ENCODE results near the gene SNAPC1.

GRCh38 chr14:61737915-61738314, 24.3 kb upstream of the SNAPC1 start:
- TF ChIP-seq SMARCC2 (IDR thresholded peaks at IDR 0.05; ENCODE audit: low read depth), result no peak
- TF ChIP-seq HES1 (IDR thresholded peaks at IDR 0.05; ENCODE audit: low read depth), result no peak
- TF ChIP-seq CREBBP (IDR thresholded peaks at IDR 0.05; ENCODE audit: low read depth, low read length), result no peak
- TF ChIP-seq ZNF124 (CRISPR knock-in tag; IDR thresholded peaks at IDR 0.05), result no peak
- no peak for TF ChIP-seq RNF2 (IDR thresholded peaks at IDR 0.05)
- TF ChIP-seq CTCF (IDR thresholded peaks at IDR 0.05 in 2 of 3, conservative IDR thresholded peaks at IDR 0.05 in 1 of 3; ENCODE audit: insufficient read depth in 2 of 3, low read depth in 1 of 3, low read length in 3 of 3), result no peak
- TF ChIP-seq NBN (IDR thresholded peaks at IDR 0.05; ENCODE audit: low read depth), result no peak
- TF ChIP-seq SIN3A (IDR thresholded peaks at IDR 0.05; ENCODE audit: borderline replicate concordance in 2 of 2, control insufficient read depth in 1 of 2, low read depth in 2 of 2, low read length in 2 of 2), result no peak
- no peak for TF ChIP-seq NFYB (IDR thresholded peaks at IDR 0.05; ENCODE audit: extremely low read depth, insufficient read length)

Measured in K562 (cell line).